ENCODE data around the gene HAUS1. TPM values are rescaled to one million over a fixed set of nuclear protein-coding genes. Genes with fewer than 3 reads are reported as not detected.

Gene HAUS1
- total and polyA plus RNA-seq, 4 experiments from 2014 or later: 23.2 to 82.6 (median 31.5) TPM

- Mint-ChIP-seq H3K9me3 (no peaks in the 10 kb centered on the region), H3K27me3 (no peaks in the 10 kb centered on the region), H3K4me3 (peak overlapping the region in 1 of 8 donors; percentile 2), H3K27ac (peak overlapping the region in 3 of 7 donors; percentile 26 to 59 (median 37)), H3K4me1 (peaks cover 11 to 37% (median 20%) of the 10 kb centered on the region in 4 donors), H3K36me3 (no peaks in the 10 kb centered on the region)
- intact Hi-C loops (cut with micrococcal nuclease): no loop called here
- CTCF ChIA-PET (ENCODE audit: partially characterized antibody): interaction anchor here (0.9 to 3.3 kb wide), 5 partner anchors 9 to 491 kb away, joined by 3 to 15 read pairs (median 6); partner anchors contain the start of gene LOXHD1
- no peaks in the 10 kb centered on the region for H3K9me3 ChIP-seq (ENCODE audit: control insufficient read depth in 1 of 2, low read length in 2 of 2)
- H3K4me1 ChIP-seq (ENCODE audit: insufficient read depth, low read length): peaks cover 6% of the 10 kb centered on the region
- no peak for DNase-seq
- no peak overlapping the region for H3K27ac ChIP-seq (ENCODE audit: low read depth, low read length)
- no peaks in the 10 kb centered on the region for H3K27me3 ChIP-seq (ENCODE audit: insufficient read depth, low read length)
- no peak overlapping the region for H3K4me3 ChIP-seq (ENCODE audit: low read length in 2 of 2)
- POLR2A ChIA-PET (ENCODE audit: partially characterized antibody): interaction anchor here (1.1 to 1.2 kb wide), 2 partner anchors 10 to 17 kb away, joined by 3 to 4 read pairs; no protein-coding TSS in a partner anchor
- H3K36me3 ChIP-seq (ENCODE audit: insufficient read depth, low read length): no peaks in the 10 kb centered on the region
Observed at GRCh38 chr18:46166261-46166970, 62.2 kb downstream of the HAUS1 start.

GRCh38 chr18:46167971-46168370 is 63.8 kb downstream of the HAUS1 start:
- Mint-ChIP-seq H3K27ac (peak overlapping the region in 5 of 7 donors; percentile 19 to 86 (median 79)), H3K36me3 (no peaks in the 10 kb centered on the region), H3K4me3 (peak overlapping the region; percentile 78 to 87 (median 82)), H3K4me1 (peaks cover 7 to 35% (median 17%) of the 10 kb centered on the region in 4 donors), H3K27me3 (no peaks in the 10 kb centered on the region), H3K9me3 (no peaks in the 10 kb centered on the region)
- peak in 1 of 5 donors; percentile 38 for DNase-seq
- Histone ChIP-seq H3K27ac (ENCODE audit: low read depth, low read length) (no peak overlapping the region), H3K36me3 (ENCODE audit: insufficient read depth, low read length) (no peaks in the 10 kb centered on the region), H3K4me1 (ENCODE audit: insufficient read depth, low read length) (peaks cover 9% of the 10 kb centered on the region), H3K4me3 (ENCODE audit: low read length in 2 of 2) (no peak overlapping the region), H3K9me3 (ENCODE audit: control insufficient read depth in 1 of 2, low read length in 2 of 2) (no peaks in the 10 kb centered on the region), H3K27me3 (ENCODE audit: insufficient read depth, low read length) (no peaks in the 10 kb centered on the region)
- POLR2A ChIA-PET (ENCODE audit: partially characterized antibody): no interaction called here
- CTCF ChIA-PET (ENCODE audit: partially characterized antibody): no interaction called here
- intact Hi-C loops (cut with micrococcal nuclease): no loop called here

GRCh38 chr18:46169464-46169941 is 65.3 kb downstream of the HAUS1 start:
- POLR2A ChIA-PET (ENCODE audit: partially characterized antibody): no interaction called here
- no peak overlapping the region for H3K27ac ChIP-seq (ENCODE audit: low read depth, low read length)
- Mint-ChIP-seq H3K4me1 (peaks cover 7 to 34% (median 12%) of the 10 kb centered on the region in 4 donors), H3K9me3 (no peaks in the 10 kb centered on the region), H3K4me3 (peak overlapping the region in 4 of 8 donors; percentile 8 to 49 (median 30)), H3K36me3 (peaks cover 0 to 8% of the 10 kb centered on the region in 2 donors), H3K27me3 (no peaks in the 10 kb centered on the region), H3K27ac (peak overlapping the region in 2 of 7 donors; percentile 6 to 66)
- H3K4me1 ChIP-seq (ENCODE audit: insufficient read depth, low read length): peaks cover 12% of the 10 kb centered on the region
- H3K4me3 ChIP-seq (ENCODE audit: low read length in 2 of 2): no peak overlapping the region
- DNase-seq: no peak
- H3K36me3 ChIP-seq (ENCODE audit: insufficient read depth, low read length): no peaks in the 10 kb centered on the region
- intact Hi-C loops (cut with micrococcal nuclease): no loop called here
- no peaks in the 10 kb centered on the region for H3K9me3 ChIP-seq (ENCODE audit: control insufficient read depth in 1 of 2, low read length in 2 of 2)
- CTCF ChIA-PET (ENCODE audit: partially characterized antibody): interaction anchor here (0.7 kb wide), 1 partner anchor 173 kb away, joined by 3 read pairs; no protein-coding TSS in a partner anchor
- no peaks in the 10 kb centered on the region for H3K27me3 ChIP-seq (ENCODE audit: insufficient read depth, low read length)

- no peaks in the 10 kb centered on the region for H3K9me3 ChIP-seq (ENCODE audit: control insufficient read depth in 1 of 2, low read length in 2 of 2)
- Mint-ChIP-seq H3K9me3 (no peaks in the 10 kb centered on the region), H3K27me3 (no peaks in the 10 kb centered on the region), H3K36me3 (peaks cover 0 to 14% of the 10 kb centered on the region in 2 donors), H3K27ac (peak overlapping the region in 2 of 7 donors; percentile 10 to 29), H3K4me1 (peaks cover 19 to 52% (median 23%) of the 10 kb centered on the region in 4 donors), H3K4me3 (peak overlapping the region in 7 of 8 donors; percentile 21 to 64 (median 44))
- DNase-seq: no peak
- H3K36me3 ChIP-seq (ENCODE audit: insufficient read depth, low read length): no peaks in the 10 kb centered on the region
- no peaks in the 10 kb centered on the region for H3K27me3 ChIP-seq (ENCODE audit: insufficient read depth, low read length)
- H3K27ac ChIP-seq (ENCODE audit: low read depth, low read length): no peak overlapping the region
- no peak overlapping the region for H3K4me3 ChIP-seq (ENCODE audit: low read length in 2 of 2)
- intact Hi-C loops (cut with micrococcal nuclease): loop anchor here (5.0 to 10.0 kb wide), 2 partner anchors 111 to 743 kb away; partner anchors contain the start of genes KATNAL2 and PIAS2
- ChIA-PET POLR2A (ENCODE audit: partially characterized antibody) (no interaction called here), CTCF (ENCODE audit: partially characterized antibody) (interaction anchor here (2.6 to 5.9 kb wide), 4 partner anchors 11 to 486 kb away, joined by 22 to 158 read pairs (median 66); partner anchors contain the start of gene LOXHD1)
- H3K4me1 ChIP-seq (ENCODE audit: insufficient read depth, low read length): peaks cover 26% of the 10 kb centered on the region
Observed at GRCh38 chr18:46171331-46171730, 67.1 kb downstream of the HAUS1 start.

GRCh38 chr18:46173393-46174341 is 69.5 kb downstream of the HAUS1 start:
- peak overlapping the region; percentile 97 to 99 (median 98) for H3K4me3 Mint-ChIP-seq
- POLR2A ChIA-PET (ENCODE audit: partially characterized antibody): interaction anchor here (0.8 to 2.6 kb wide), 23 partner anchors 8 to 744 kb away, joined by 3 to 17 read pairs (median 4); partner anchors contain the start of genes ATP5F1A, KATNAL2 and PIAS2
- Histone ChIP-seq H3K36me3 (ENCODE audit: insufficient read depth, low read length) (no peaks in the 10 kb centered on the region), H3K27ac (ENCODE audit: low read depth, low read length) (peak overlapping the region; percentile 91), H3K27me3 (ENCODE audit: insufficient read depth, low read length) (no peaks in the 10 kb centered on the region), H3K4me3 (ENCODE audit: low read length in 2 of 2) (peak overlapping the region; percentile 93 to 100), H3K9me3 (ENCODE audit: control insufficient read depth in 1 of 2, low read length in 2 of 2) (no peaks in the 10 kb centered on the region), H3K4me1 (ENCODE audit: insufficient read depth, low read length) (peaks cover 42% of the 10 kb centered on the region)
- peaks cover 20 to 67% (median 28%) of the 10 kb centered on the region in 4 donors for H3K4me1 Mint-ChIP-seq
- H3K9me3 Mint-ChIP-seq: peaks cover 0 to 3% (median 0%) of the 10 kb centered on the region in 8 donors
- DNase-seq: peak; percentile 90 to 94 (median 91)
- H3K36me3 Mint-ChIP-seq: peaks cover 3 to 22% of the 10 kb centered on the region in 2 donors
- H3K27me3 Mint-ChIP-seq: no peaks in the 10 kb centered on the region
- intact Hi-C loops (cut with micrococcal nuclease): loop anchor here (1.0 to 10.0 kb wide), 9 partner anchors 17 to 741 kb away; partner anchors contain the start of genes ATP5F1A, HAUS1, KATNAL2 and PIAS2
- CTCF ChIA-PET (ENCODE audit: partially characterized antibody): interaction anchor here (0.6 to 5.9 kb wide), 65 partner anchors 10 to 744 kb away, joined by 3 to 158 read pairs (median 6); partner anchors contain the start of genes ATP5F1A, HAUS1, KATNAL2 and LOXHD1
- peak overlapping the region; percentile 96 to 100 (median 99) for H3K27ac Mint-ChIP-seq

GRCh38 chr18:46174342-46175041 is 70.3 kb downstream of the HAUS1 start:
- peak; percentile 17 to 52 (median 28) for DNase-seq
- H3K4me1 Mint-ChIP-seq: peaks cover 19 to 66% (median 32%) of the 10 kb centered on the region in 4 donors
- H3K27me3 Mint-ChIP-seq: no peaks in the 10 kb centered on the region
- H3K4me1 ChIP-seq (ENCODE audit: insufficient read depth, low read length): peaks cover 50% of the 10 kb centered on the region
- H3K36me3 ChIP-seq (ENCODE audit: insufficient read depth, low read length): no peaks in the 10 kb centered on the region
- H3K9me3 ChIP-seq (ENCODE audit: control insufficient read depth in 1 of 2, low read length in 2 of 2): no peaks in the 10 kb centered on the region
- H3K27ac Mint-ChIP-seq: peak overlapping the region; percentile 76 to 99 (median 89)
- H3K4me3 Mint-ChIP-seq: peak overlapping the region; percentile 88 to 99 (median 98)
- peak overlapping the region; percentile 91 for H3K27ac ChIP-seq (ENCODE audit: low read depth, low read length)
- H3K4me3 ChIP-seq (ENCODE audit: low read length in 2 of 2): peak overlapping the region; percentile 63 to 100
- H3K9me3 Mint-ChIP-seq: peaks cover 0 to 3% (median 0%) of the 10 kb centered on the region in 8 donors
- H3K36me3 Mint-ChIP-seq: peaks cover 3 to 22% of the 10 kb centered on the region in 2 donors
- intact Hi-C loops (cut with micrococcal nuclease): loop anchor here (5.0 to 10.0 kb wide), 2 partner anchors 108 to 740 kb away; partner anchors contain the start of genes KATNAL2 and PIAS2
- CTCF ChIA-PET (ENCODE audit: partially characterized antibody): interaction anchor here (1.1 to 5.9 kb wide), 23 partner anchors 9 to 498 kb away, joined by 3 to 158 read pairs (median 14); partner anchors contain the start of gene LOXHD1
- no peaks in the 10 kb centered on the region for H3K27me3 ChIP-seq (ENCODE audit: insufficient read depth, low read length)
- POLR2A ChIA-PET (ENCODE audit: partially characterized antibody): interaction anchor here (0.6 to 2.6 kb wide), 16 partner anchors 8 to 743 kb away, joined by 3 to 17 read pairs (median 4); partner anchors contain the start of genes ATP5F1A, KATNAL2 and PIAS2
